PC-3 (cell line): ENCODE results near the gene PTPN21. TPM values are rescaled to one million over a fixed set of nuclear protein-coding genes. Genes with fewer than 3 reads are reported as not detected.

Source experiments
- ATAC-seq: fragments of 200-7000 bp; cut with Tn5 transposase; 2 replicates; pipeline ENCODE4 v1.9.1; 2020; ENCODE audit warnings: mild to moderate bottlenecking, moderate library complexity
- BruUV-seq: library from RNA; stranded (reverse); fragments of 400-500 nt; replicated peaks from 2 replicates; lab custom pipeline; 2021; lab: Mats Ljungman, UMichigan
- CTCF ChIA-PET: fragments of 300-600 bp; sonication (Branson Sonifier 250); formaldehyde crosslinking; loops from one replicate; lab custom pipeline; 2022; ENCODE audit warnings: antibody characterized with exemption; lab: Charles Lee
- POLR2A ChIA-PET: fragments of 300-600 bp; sonication (Branson Sonifier 250); formaldehyde crosslinking; loops from one replicate; lab custom pipeline; 2022; ENCODE audit warnings: antibody characterized with exemption; ENCODE audit not compliant: unreplicated experiment; lab: Charles Lee
- DNase-seq: peaks from one replicate; pipeline ENCODE4 v3.0.0-alpha.2; 2015
- H2AFZ ChIP-seq: fragments of 300-600 bp; sonication (generic); 2 replicates; pipeline ENCODE4 v1.6.0; 2016; ENCODE audit warnings: antibody characterized with exemption, low read length
- H3F3A ChIP-seq: fragments of 300-600 bp; sonication (generic); one replicate; pipeline ENCODE4 v1.6.0; 2017; ENCODE audit warnings: antibody characterized with exemption, low read length, control low read depth, mild to moderate bottlenecking; ENCODE audit not compliant: unreplicated experiment
- H3K27ac ChIP-seq: fragments of 300-600 bp; sonication (generic); 2 replicates; pipeline ENCODE4 v1.5.1; 2016; ENCODE audit warnings: mild to moderate bottlenecking, low read length
- H3K27me3 ChIP-seq: fragments of 300-600 bp; sonication (generic); 2 replicates; pipeline ENCODE4 v1.6.1; 2016; ENCODE audit warnings: low read length, mixed read lengths
- H3K36me3 ChIP-seq: fragments of 300-600 bp; sonication (generic); 2 replicates; pipeline ENCODE4 v1.6.1; 2016; ENCODE audit warnings: low read depth, mixed run types, low read length, mixed read lengths
- H3K4me1 ChIP-seq: fragments of 300-600 bp; sonication (generic); 2 replicates; pipeline ENCODE4 v1.5.1; 2016; ENCODE audit warnings: low read length; ENCODE audit not compliant: insufficient read depth
- H3K4me2 ChIP-seq: fragments of 300-600 bp; sonication (generic); 2 replicates; pipeline ENCODE4 v1.6.0; 2016; ENCODE audit warnings: low read length
- H3K4me3 ChIP-seq: fragments of 300-600 bp; sonication (generic); 2 replicates; pipeline ENCODE4 v1.5.1; 2016; ENCODE audit warnings: mild to moderate bottlenecking, low read length, mixed read lengths
- H3K79me2 ChIP-seq: fragments of 300-600 bp; sonication (generic); 2 replicates; pipeline ENCODE4 v1.6.1; 2017; ENCODE audit warnings: low read length, mixed read lengths
- H3K9ac ChIP-seq: fragments of 300-600 bp; sonication (generic); 2 replicates; pipeline ENCODE4 v1.6.0; 2016; ENCODE audit warnings: mild to moderate bottlenecking, low read length
- H3K9me2 ChIP-seq: fragments of 300-600 bp; sonication (generic); replicated peaks from 2 replicates; pipeline ENCODE4 v1.6.1; 2016; ENCODE audit warnings: mixed run types, low read length, mixed read lengths
- H3K9me3 ChIP-seq: fragments of 300-600 bp; sonication (generic); 2 replicates; pipeline ENCODE4 v1.6.1; 2016; ENCODE audit warnings: low read length, mixed read lengths
- H4K20me1 ChIP-seq: fragments of 300-600 bp; sonication (generic); 2 replicates; pipeline ENCODE4 v1.6.1; 2016; ENCODE audit warnings: low read length, mixed read lengths
- CTCF ChIP-seq: fragments of 300-600 bp; sonication (generic); conservative IDR thresholded peaks from 2 replicates; pipeline ENCODE4 v1.5.1; 2017; ENCODE audit warnings: antibody characterized with exemption, low read depth, mild to moderate bottlenecking, low read length
- EZH2 ChIP-seq: fragments of 300-600 bp; sonication (generic); IDR thresholded peaks from one replicate; pipeline ENCODE4 v1.6.1; 2017; ENCODE audit warnings: antibody characterized with exemption, mild to moderate bottlenecking, low read length; ENCODE audit not compliant: unreplicated experiment
- EZH2phosphoT487 ChIP-seq: fragments of 300-600 bp; sonication (generic); IDR thresholded peaks from 2 replicates; pipeline ENCODE4 v1.6.1; 2018; ENCODE audit warnings: mild to moderate bottlenecking, antibody characterized with exemption, low read length, borderline replicate concordance
- intact Hi-C: fragments of 100-400 bp; cut with micrococcal nuclease; formaldehyde crosslinking; loops from 2 replicates; pipeline ENCODE4 v1.9.0; 2023
- total RNA-seq: library from RNA; depleted of rRNA; stranded (reverse); fragments of >200 nt; gene quantifications from 2 replicates; pipeline ENCODE4 v1.2.3, GENCODE V29; 2014

The PTPN21 gene
- total RNA-seq, 1 experiment from 2014 or later = 6.3 TPM

- no peak for TF ChIP-seq EZH2
- TF ChIP-seq CTCF = no peak
- no peak for TF ChIP-seq EZH2phosphoT487
- ChIA-PET CTCF (no interaction called here), POLR2A (interaction anchor here (0.6 kb wide), 1 partner anchor 9 kb away, joined by 7 read pairs; no protein-coding TSS in a partner anchor)
- no TSS peak for BruUV-seq
- no peaks in the 10 kb centered on the region for H3K4me1 ChIP-seq
- H3K9me2 ChIP-seq = no peaks in the 10 kb centered on the region
- H3K9me3 ChIP-seq = no peaks in the 10 kb centered on the region
- no peaks in the 10 kb centered on the region for H4K20me1 ChIP-seq
- H3K36me3 ChIP-seq = no peaks in the 10 kb centered on the region
- DNase-seq = no peak
- H2AFZ ChIP-seq = no peak overlapping the region
- no peaks in the 10 kb centered on the region for H3F3A ChIP-seq
- no peak for ATAC-seq
- no peaks in the 10 kb centered on the region for H3K79me2 ChIP-seq
- no peak overlapping the region for H3K4me2 ChIP-seq
- H3K4me3 ChIP-seq = no peak overlapping the region
- intact Hi-C loops = no loop called here
- H3K27me3 ChIP-seq = no peaks in the 10 kb centered on the region
- H3K9ac ChIP-seq = no peak overlapping the region
- no peak overlapping the region for H3K27ac ChIP-seq
Observed at GRCh38 chr14:88488897-88489296, 65.9 kb downstream of the PTPN21 start.

GRCh38 chr14:88488081-88488480 lies 66.7 kb downstream of the PTPN21 start:
- H3K9ac ChIP-seq = no peak overlapping the region
- H3K9me2 ChIP-seq = no peaks in the 10 kb centered on the region
- no peak overlapping the region for H3K27ac ChIP-seq
- H3K9me3 ChIP-seq = no peaks in the 10 kb centered on the region
- no peak for TF ChIP-seq EZH2phosphoT487
- no peak for TF ChIP-seq EZH2
- H3K36me3 ChIP-seq = no peaks in the 10 kb centered on the region
- POLR2A ChIA-PET = no interaction called here
- no peaks in the 10 kb centered on the region for H3K4me1 ChIP-seq
- no peak for ATAC-seq
- no peak overlapping the region for H3K4me2 ChIP-seq
- no TSS peak for BruUV-seq
- H4K20me1 ChIP-seq = no peaks in the 10 kb centered on the region
- CTCF ChIA-PET = no interaction called here
- DNase-seq = no peak
- no peaks in the 10 kb centered on the region for H3F3A ChIP-seq
- intact Hi-C loops = no loop called here
- no peaks in the 10 kb centered on the region for H3K27me3 ChIP-seq
- H3K4me3 ChIP-seq = no peak overlapping the region
- H3K79me2 ChIP-seq = no peaks in the 10 kb centered on the region
- H2AFZ ChIP-seq = no peak overlapping the region

GRCh38 chr14:88482524-88482923 lies 72.3 kb downstream of the PTPN21 start:
- no peak for DNase-seq
- CTCF ChIA-PET = no interaction called here
- Histone ChIP-seq H3K9me3 (no peaks in the 10 kb centered on the region), H2AFZ (no peak overlapping the region), H3K4me2 (no peak overlapping the region), H3K79me2 (no peaks in the 10 kb centered on the region), H3F3A (no peaks in the 10 kb centered on the region), H3K36me3 (0 out of 2 replicates have a peak, but pooled peaks cover 5% of the 10 kb centered on the region), H3K4me3 (no peak overlapping the region), H3K27ac (no peak overlapping the region), H3K9ac (no peak overlapping the region), H3K9me2 (no peaks in the 10 kb centered on the region), H3K4me1 (no peaks in the 10 kb centered on the region), H4K20me1 (no peaks in the 10 kb centered on the region), H3K27me3 (no peaks in the 10 kb centered on the region)
- intact Hi-C loops = no loop called here
- no peak for ATAC-seq
- BruUV-seq = no TSS peak
- TF ChIP-seq EZH2 = no peak
- TF ChIP-seq EZH2phosphoT487 = no peak
- no peak for TF ChIP-seq CTCF
- POLR2A ChIA-PET = no interaction called here
